ENCODE data around the gene CGNL1. TPM values are rescaled to one million over a fixed set of nuclear protein-coding genes. Genes with fewer than 3 reads are reported as not detected.
A peak's percentile ranks its signal among the peaks of the same experiment; 100 is the strongest.

CGNL1 gene
- total and polyA plus RNA-seq, 10 of the 15 experiments (the other 5 are each of a cell fraction or from before 2014, with no cell fraction given): under 0.01 to 0.27 (median 0.04) TPM; not detected in 3

DNA sequence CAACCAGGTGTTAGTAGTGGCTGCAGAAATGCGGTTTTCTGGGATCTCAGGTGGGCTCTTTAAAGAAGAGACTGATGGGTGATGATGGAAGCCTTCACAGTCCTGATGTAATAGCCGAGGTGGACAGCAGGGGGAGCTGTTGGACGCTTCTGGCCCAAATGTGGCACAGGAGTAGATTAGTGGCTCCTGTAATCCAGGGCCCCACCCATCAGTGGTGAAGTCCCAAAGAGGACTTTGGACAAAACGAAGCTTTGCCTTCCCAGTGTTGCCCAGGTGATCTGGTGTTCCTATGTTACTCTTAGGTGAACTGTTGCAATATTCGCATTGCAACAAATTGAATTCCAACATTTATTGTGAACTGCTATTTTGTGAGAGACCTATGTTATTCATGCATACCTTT, 183.6 kb downstream of the CGNL1 start:
- TF ChIP-seq ZNF592 (IDR thresholded peaks at IDR 0.05): no peak
- TF ChIP-seq RAD21 (IDR thresholded peaks at IDR 0.05; ENCODE audit: insufficient read depth, low read depth, low read length): peak; percentile 62
- TF ChIP-seq CEBPB (IDR thresholded peaks at IDR 0.05; ENCODE audit: borderline replicate concordance in 1 of 2, low read depth in 2 of 2, low read length in 2 of 2): no peak
- TF ChIP-seq CTCF (IDR thresholded peaks at IDR 0.05 in 2 of 3, conservative IDR thresholded peaks at IDR 0.05 in 1 of 3; ENCODE audit: control insufficient read depth in 2 of 3, extremely low read depth in 1 of 3, insufficient read depth in 1 of 3, low read depth in 3 of 3, low read length in 3 of 3): peak; percentile 72 to 87 (median 86)
- peak; percentile 43; the same call in 1 of the 2 replicates for TF ChIP-seq SMC3 (IDR thresholded peaks at IDR 0.05; ENCODE audit: borderline replicate concordance, low read length)
- Histone ChIP-seq H4K20me1 (ENCODE audit: control insufficient read depth, insufficient read depth) (no peaks in the 10 kb centered on the region), H3K27ac (ENCODE audit: control insufficient read depth, insufficient read depth) (no peak overlapping the region), H3K36me3 (ENCODE audit: control insufficient read depth in 2 of 2, insufficient read depth in 2 of 2, low read length in 1 of 2) (no peaks in the 10 kb centered on the region), H3K79me2 (ENCODE audit: control insufficient read depth, insufficient read depth, low read length) (no peaks in the 10 kb centered on the region), H3K9me3 (replicated peaks; ENCODE audit: control insufficient read depth, insufficient read depth, low read length) (no peaks in the 10 kb centered on the region; the same call in 2 of the 3 replicates), H3K4me1 (ENCODE audit: control insufficient read depth, insufficient read depth, low read length) (peaks cover 3% of the 10 kb centered on the region; the same call in 1 of the 2 replicates), H3K4me3 (no peak overlapping the region), H2AFZ (ENCODE audit: control insufficient read depth, low read depth, low read length) (no peak overlapping the region), H3K27me3 (replicated peaks in 1 of 2; ENCODE audit: control insufficient read depth in 2 of 2, insufficient read depth in 2 of 2, low read length in 1 of 2) (no peaks in the 10 kb centered on the region; a peak in 1 of 4 replicates), H3K4me2 (ENCODE audit: control insufficient read depth, insufficient read depth) (no peak overlapping the region), H3K9ac (ENCODE audit: control insufficient read depth, insufficient read depth, low read length) (no peak overlapping the region)
- POLR2A ChIA-PET: no interaction called here
- peak; percentile 73 for ATAC-seq
- intact Hi-C loops (cut with micrococcal nuclease; ENCODE audit: unreplicated experiment): loop anchor here (1.0 to 10.0 kb wide), 4 partner anchors 92 to 505 kb away; partner anchors contain the start of gene ALDH1A2
- RAD21 ChIA-PET (ENCODE audit: unreplicated experiment): interaction anchor here (1.0 to 2.3 kb wide), 4 partner anchors 28 to 301 kb away, joined by 3 to 9 read pairs (median 3); no protein-coding TSS in a partner anchor
- SMC1A ChIA-PET (ENCODE audit: uncharacterized antibody, unreplicated experiment): interaction anchor here (0.9 to 1.4 kb wide), 4 partner anchors 9 to 301 kb away, joined by 3 to 8 read pairs (median 4); no protein-coding TSS in a partner anchor
- CTCF ChIA-PET: interaction anchor here (0.6 to 3.0 kb wide), 19 partner anchors 12 to 758 kb away, joined by 3 to 34 read pairs (median 3); no protein-coding TSS in a partner anchor
- no TSS peak for BruUV-seq (replicated peaks)
- in situ Hi-C loops (cut with MboI): loop anchor here (10.0 kb wide), 1 partner anchor 305 kb away; no protein-coding TSS in a partner anchor
- DNase-seq (ENCODE audit: low read depth, low spot score): no peak
- 7% methylated on average over 5 of the region's 5 CpGs for WGBS (ENCODE audit: insufficient coverage, insufficient replicate concordance, low lambda C conversion rate, missing lambda C conversion rate)
- peak; percentile 77 for FAIRE-seq

Data from GM12878 (cell line).